Peyer's patch (tissue), 4 donors: ENCODE measurements around the gene AKR1C2.
"Not testable (repeated sequence)": the region's sequence is repeated elsewhere in the genome, so short reads cannot be mapped to it uniquely, and the experiment has no call there.

Experiments used
- POLR2A ChIP-seq, 2 donors: fragments of 450-650 bp; IDR thresholded peaks; one replicate each; pipeline ENCODE4 v1.5.1; 2017; ENCODE audit warnings: antibody characterized with exemption in 2 of 2, mild to moderate bottlenecking in 2 of 2, moderate library complexity in 2 of 2
- TF ChIP-seq, protein P1 (sequence below), 6 experiments: fragments of 450-650 bp in 4 of 6; fragments of 200-600 bp in 2 of 6; sonication (generic) in 1 of 6; IDR thresholded peaks; one replicate each; pipeline ENCODE4 v1.5.1; 2017 to 2019; ENCODE audit warnings: antibody characterized with exemption in 6 of 6, mild to moderate bottlenecking in 3 of 6, moderate library complexity in 1 of 6

GRCh38 chr10:4956955-4957645, 46.6 kb downstream of the AKR1C2 start:
- TF ChIP-seq, protein P1, sequence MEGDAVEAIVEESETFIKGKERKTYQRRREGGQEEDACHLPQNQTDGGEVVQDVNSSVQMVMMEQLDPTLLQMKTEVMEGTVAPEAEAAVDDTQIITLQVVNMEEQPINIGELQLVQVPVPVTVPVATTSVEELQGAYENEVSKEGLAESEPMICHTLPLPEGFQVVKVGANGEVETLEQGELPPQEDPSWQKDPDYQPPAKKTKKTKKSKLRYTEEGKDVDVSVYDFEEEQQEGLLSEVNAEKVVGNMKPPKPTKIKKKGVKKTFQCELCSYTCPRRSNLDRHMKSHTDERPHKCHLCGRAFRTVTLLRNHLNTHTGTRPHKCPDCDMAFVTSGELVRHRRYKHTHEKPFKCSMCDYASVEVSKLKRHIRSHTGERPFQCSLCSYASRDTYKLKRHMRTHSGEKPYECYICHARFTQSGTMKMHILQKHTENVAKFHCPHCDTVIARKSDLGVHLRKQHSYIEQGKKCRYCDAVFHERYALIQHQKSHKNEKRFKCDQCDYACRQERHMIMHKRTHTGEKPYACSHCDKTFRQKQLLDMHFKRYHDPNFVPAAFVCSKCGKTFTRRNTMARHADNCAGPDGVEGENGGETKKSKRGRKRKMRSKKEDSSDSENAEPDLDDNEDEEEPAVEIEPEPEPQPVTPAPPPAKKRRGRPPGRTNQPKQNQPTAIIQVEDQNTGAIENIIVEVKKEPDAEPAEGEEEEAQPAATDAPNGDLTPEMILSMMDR (IDR thresholded peaks at IDR 0.05) = not testable (repeated sequence)
- not testable (repeated sequence) for TF ChIP-seq POLR2A (IDR thresholded peaks at IDR 0.05)
